ENCODE measurements around the gene TDRKH.

TDRKH gene

GRCh38 chr1:151820940-151821339 is 30.6 kb upstream of the TDRKH start:
- no peak for DNase-seq

GRCh38 chr1:151819976-151820623 is 29.8 kb upstream of the TDRKH start:
- DNase-seq: no peak

GRCh38 chr1:151819227-151819835 is 29.0 kb upstream of the TDRKH start:
- no peak for DNase-seq

GRCh38 chr1:151817353-151817730 is 27.0 kb upstream of the TDRKH start:
- DNase-seq: no peak

- no peak for DNase-seq
These were observed 26.4 kb upstream of the TDRKH start for GRCh38 chr1:151816548-151817352.

- DNase-seq: no peak
These were observed 25.5 kb upstream of the TDRKH start for GRCh38 chr1:151815716-151816327.

GRCh38 chr1:151814971-151815545 is 24.8 kb upstream of the TDRKH start:
- DNase-seq: no peak

- no peak for DNase-seq
These were observed 24.1 kb upstream of the TDRKH start for GRCh38 chr1:151814426-151814825.

GRCh38 chr1:151813271-151813977 is 23.1 kb upstream of the TDRKH start:
- no peak for DNase-seq

- DNase-seq: no peak
These were observed 20.9 kb upstream of the TDRKH start for GRCh38 chr1:151811181-151811580.

- no peak for DNase-seq
These were observed 19.8 kb upstream of the TDRKH start for GRCh38 chr1:151809985-151810556.

GRCh38 chr1:151809290-151809984 is 19.1 kb upstream of the TDRKH start:
- no peak for DNase-seq

- no peak for DNase-seq
These were observed 17.5 kb upstream of the TDRKH start for GRCh38 chr1:151807766-151808165.

- DNase-seq: no peak
These were observed 16.8 kb upstream of the TDRKH start for GRCh38 chr1:151807131-151807530.

- DNase-seq: no peak
These were observed 15.9 kb upstream of the TDRKH start for GRCh38 chr1:151806170-151806569.

- DNase-seq: no peak
These were observed 14.9 kb upstream of the TDRKH start, which contains the start of gene LINGO4 for GRCh38 chr1:151805066-151805820. Gene LINGO4, minus strand, starts transcription at chr1:151805419. Its CDS starts 2,715 bp downstream, at chr1:151802704.

- no peak for DNase-seq
These were observed 13.6 kb upstream of the TDRKH start for GRCh38 chr1:151803915-151804314.

- no peak for DNase-seq
These were observed 12.9 kb upstream of the TDRKH start for GRCh38 chr1:151803164-151803563.

- DNase-seq: no peak
These were observed 12.1 kb upstream of the TDRKH start for GRCh38 chr1:151802372-151802771.

- DNase-seq: no peak
These were observed 11.5 kb upstream of the TDRKH start for GRCh38 chr1:151801846-151802245.
